MCF 10A (cell line): ENCODE measurements around the gene SNAP47. TPM values are rescaled to one million over a fixed set of nuclear protein-coding genes. Genes with fewer than 3 reads are reported as not detected.

ENCODE experiments used
- BruUV-seq: library from RNA; stranded (reverse); fragments of 400-500 nt; replicated peaks from 2 replicates; lab custom pipeline; 2021; lab: Mats Ljungman, UMichigan
- CTCF ChIA-PET: fragments of 300-600 bp; sonication (Branson Sonifier 250); formaldehyde crosslinking; extraction: SDS; loops from one replicate; lab custom pipeline; 2021; ENCODE audit warnings: antibody characterized with exemption, inconsistent platforms; lab: Yijun Ruan, JAX
- POLR2A ChIA-PET: fragments of 300-600, 350-650 bp; sonication (Branson Sonifier 250); formaldehyde crosslinking; extraction: SDS; loops from one replicate; lab custom pipeline; 2020; ENCODE audit warnings: antibody characterized with exemption, inconsistent platforms; lab: Yijun Ruan, JAX
- DNase-seq: peaks from one replicate; pipeline ENCODE4 v3.0.0-alpha.2; 2018; ENCODE audit not compliant: unreplicated experiment
- H3K27ac Mint-ChIP-seq: one replicate; pipeline ENCODE4 v1.8.0; 2022; ENCODE audit warnings: mild to moderate bottlenecking, low read depth, mixed read lengths; ENCODE audit not compliant: unreplicated experiment
- H3K27me3 Mint-ChIP-seq: one replicate; pipeline ENCODE4 v1.8.0; 2022; ENCODE audit warnings: mixed read lengths; ENCODE audit not compliant: insufficient read depth, unreplicated experiment
- H3K36me3 Mint-ChIP-seq: one replicate; pipeline ENCODE4 v1.8.0; 2022; ENCODE audit warnings: mild to moderate bottlenecking, moderate library complexity, mixed read lengths; ENCODE audit not compliant: insufficient read depth, unreplicated experiment
- H3K4me1 Mint-ChIP-seq: one replicate; pipeline ENCODE4 v1.8.0; 2022; ENCODE audit warnings: mixed read lengths; ENCODE audit not compliant: insufficient read depth, unreplicated experiment
- H3K4me3 Mint-ChIP-seq: one replicate; pipeline ENCODE4 v1.8.0; 2022; ENCODE audit warnings: mild to moderate bottlenecking, moderate library complexity, mixed read lengths; ENCODE audit not compliant: unreplicated experiment
- H3K9me3 Mint-ChIP-seq: one replicate; pipeline ENCODE4 v1.8.0; 2022; ENCODE audit warnings: mixed read lengths; ENCODE audit not compliant: unreplicated experiment
- intact Hi-C: fragments of 100-400 bp; cut with micrococcal nuclease; formaldehyde crosslinking; loops from 2 replicates; pipeline ENCODE4 v1.14.1; 2022
- total RNA-seq: library from RNA; stranded (reverse); gene quantifications from 2 replicates; pipeline ENCODE4 v1.2.3, GENCODE V29; 2022
- TF ChIP-seq, protein P1 (sequence below): fragments of 200-600 bp; IDR thresholded peaks from one replicate; pipeline ENCODE4 v1.8.0; 2022; ENCODE audit warnings: antibody characterized with exemption, mild to moderate bottlenecking; ENCODE audit not compliant: unreplicated experiment

SNAP47 gene
- total RNA-seq, 1 experiment from 2014 or later: 44.0 TPM

DNA sequence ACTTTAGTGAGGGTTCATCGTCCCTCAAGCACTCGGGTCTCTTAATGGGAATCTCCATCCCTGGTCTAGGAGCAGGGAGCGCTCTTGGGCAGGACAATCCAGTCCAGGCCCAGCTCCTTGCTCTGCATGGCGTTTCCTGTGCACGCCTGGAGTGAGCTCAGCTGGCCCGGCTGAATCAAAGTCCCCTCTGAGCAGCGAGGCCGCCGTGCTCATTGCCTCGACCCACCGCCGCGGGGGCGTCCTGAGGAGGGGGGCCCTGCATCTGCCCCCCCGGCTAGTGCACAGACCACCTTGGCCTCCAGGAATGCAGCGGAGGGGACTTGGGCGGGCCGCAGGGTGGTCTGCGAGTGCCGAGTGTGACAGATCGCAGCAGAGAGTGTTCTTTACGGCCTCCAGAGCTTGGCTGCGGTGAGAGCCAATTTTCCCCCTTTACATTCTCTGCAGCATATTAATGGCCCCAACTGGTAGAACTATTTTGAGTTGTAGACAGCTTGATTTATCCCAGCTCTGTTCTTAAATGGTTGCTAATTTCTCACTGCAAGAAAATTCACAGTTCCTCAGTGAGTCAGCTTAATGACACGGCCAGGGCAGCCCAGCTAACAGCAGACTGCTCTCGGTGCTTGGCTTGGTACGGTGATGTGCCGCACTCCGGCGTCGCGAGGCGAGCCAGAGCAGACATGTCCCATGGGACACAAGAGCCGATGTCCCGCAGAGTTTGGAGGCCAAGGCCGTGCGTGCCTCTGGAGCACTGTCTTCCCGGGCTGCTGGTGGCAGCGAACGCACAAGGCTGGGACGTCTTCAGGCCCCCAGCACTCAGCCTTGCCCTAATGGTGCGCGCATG lies 39.8 kb downstream of the SNAP47 start:
- H3K4me3 Mint-ChIP-seq: no peak overlapping the region
- peaks cover 35% of the 10 kb centered on the region for H3K36me3 Mint-ChIP-seq
- ChIA-PET POLR2A (interaction anchor here (0.6 to 1.9 kb wide), 3 partner anchors 10 to 983 kb away, joined by 3 to 7 read pairs (median 4); no protein-coding TSS in a partner anchor), CTCF (interaction anchor here (0.6 to 4.3 kb wide), 6 partner anchors 12 to 294 kb away, joined by 3 to 20 read pairs (median 3); no protein-coding TSS in a partner anchor)
- no peaks in the 10 kb centered on the region for H3K9me3 Mint-ChIP-seq
- no peaks in the 10 kb centered on the region for H3K27me3 Mint-ChIP-seq
- no peak overlapping the region for H3K27ac Mint-ChIP-seq
- no peaks in the 10 kb centered on the region for H3K4me1 Mint-ChIP-seq
- DNase-seq: no peak
- intact Hi-C loops: no loop called here
- TF ChIP-seq, protein P1, sequence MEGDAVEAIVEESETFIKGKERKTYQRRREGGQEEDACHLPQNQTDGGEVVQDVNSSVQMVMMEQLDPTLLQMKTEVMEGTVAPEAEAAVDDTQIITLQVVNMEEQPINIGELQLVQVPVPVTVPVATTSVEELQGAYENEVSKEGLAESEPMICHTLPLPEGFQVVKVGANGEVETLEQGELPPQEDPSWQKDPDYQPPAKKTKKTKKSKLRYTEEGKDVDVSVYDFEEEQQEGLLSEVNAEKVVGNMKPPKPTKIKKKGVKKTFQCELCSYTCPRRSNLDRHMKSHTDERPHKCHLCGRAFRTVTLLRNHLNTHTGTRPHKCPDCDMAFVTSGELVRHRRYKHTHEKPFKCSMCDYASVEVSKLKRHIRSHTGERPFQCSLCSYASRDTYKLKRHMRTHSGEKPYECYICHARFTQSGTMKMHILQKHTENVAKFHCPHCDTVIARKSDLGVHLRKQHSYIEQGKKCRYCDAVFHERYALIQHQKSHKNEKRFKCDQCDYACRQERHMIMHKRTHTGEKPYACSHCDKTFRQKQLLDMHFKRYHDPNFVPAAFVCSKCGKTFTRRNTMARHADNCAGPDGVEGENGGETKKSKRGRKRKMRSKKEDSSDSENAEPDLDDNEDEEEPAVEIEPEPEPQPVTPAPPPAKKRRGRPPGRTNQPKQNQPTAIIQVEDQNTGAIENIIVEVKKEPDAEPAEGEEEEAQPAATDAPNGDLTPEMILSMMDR: no peak
- no TSS peak for BruUV-seq

DNA sequence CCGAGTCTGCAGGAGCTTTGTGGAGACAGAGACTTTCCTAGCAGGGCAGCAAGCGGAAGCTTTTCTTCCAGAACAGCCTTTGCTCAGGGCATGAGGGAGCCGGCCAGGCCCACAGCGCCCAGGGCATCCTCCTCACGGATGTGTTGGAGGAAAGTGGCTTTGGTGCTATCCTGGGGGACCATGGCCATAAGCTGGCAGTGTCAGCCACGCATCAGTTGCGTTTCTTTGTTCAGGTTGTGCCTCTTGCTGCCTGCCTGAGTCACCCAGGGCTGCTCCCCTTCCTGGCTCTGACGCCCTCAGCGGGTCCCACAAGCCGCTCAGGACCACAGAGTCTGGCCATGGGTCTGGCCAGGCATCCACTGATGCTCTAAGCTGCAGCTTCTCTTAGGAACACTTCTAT lies 40.6 kb downstream of the SNAP47 start:
- Mint-ChIP-seq H3K9me3 (no peaks in the 10 kb centered on the region), H3K27ac (no peak overlapping the region), H3K27me3 (no peaks in the 10 kb centered on the region), H3K36me3 (peaks cover 29% of the 10 kb centered on the region), H3K4me1 (no peaks in the 10 kb centered on the region), H3K4me3 (no peak overlapping the region)
- BruUV-seq: no TSS peak
- POLR2A ChIA-PET: interaction anchor here (0.7 to 1.9 kb wide), 3 partner anchors 11 to 12 kb away, joined by 3 to 7 read pairs (median 5); no protein-coding TSS in a partner anchor
- TF ChIP-seq, protein P1: no peak
- CTCF ChIA-PET: interaction anchor here (0.7 to 1.1 kb wide), 5 partner anchors 12 to 294 kb away, joined by 3 to 6 read pairs (median 3); no protein-coding TSS in a partner anchor
- intact Hi-C loops: no loop called here
- no peak for DNase-seq

DNA sequence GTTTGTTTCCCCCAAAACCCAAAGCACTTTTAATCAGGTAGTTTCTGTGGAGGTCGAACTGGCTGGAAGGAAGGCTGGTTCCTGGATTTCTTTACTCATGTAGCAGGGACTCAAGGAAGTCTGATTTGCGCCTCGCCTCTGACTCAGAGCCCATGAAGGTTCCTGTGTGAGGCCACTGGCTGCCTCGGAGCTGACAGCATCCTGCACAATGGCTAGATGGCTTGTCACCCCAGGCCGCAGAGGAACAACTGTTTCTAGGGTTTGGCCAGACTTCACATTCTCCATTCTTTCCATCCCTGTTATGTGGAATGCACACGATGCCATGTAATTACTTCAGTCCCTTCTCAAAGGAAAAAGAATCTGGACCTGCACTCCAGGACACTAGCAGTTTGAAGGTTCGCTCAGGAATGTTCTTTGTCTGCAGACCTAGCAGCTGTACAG lies 41.1 kb downstream of the SNAP47 start:
- Mint-ChIP-seq H3K27me3 (no peaks in the 10 kb centered on the region), H3K9me3 (no peaks in the 10 kb centered on the region), H3K4me3 (no peak overlapping the region), H3K36me3 (peaks cover 29% of the 10 kb centered on the region), H3K4me1 (no peaks in the 10 kb centered on the region), H3K27ac (no peak overlapping the region)
- TF ChIP-seq, protein P1: no peak
- ChIA-PET POLR2A (interaction anchor here (1.4 kb wide), 1 partner anchor 13 kb away, joined by 5 read pairs; no protein-coding TSS in a partner anchor), CTCF (interaction anchor here (0.6 to 1.0 kb wide), 3 partner anchors 12 to 1746 kb away, joined by 3 to 4 read pairs (median 3); no protein-coding TSS in a partner anchor)
- no TSS peak for BruUV-seq
- intact Hi-C loops: no loop called here
- no peak for DNase-seq

DNA sequence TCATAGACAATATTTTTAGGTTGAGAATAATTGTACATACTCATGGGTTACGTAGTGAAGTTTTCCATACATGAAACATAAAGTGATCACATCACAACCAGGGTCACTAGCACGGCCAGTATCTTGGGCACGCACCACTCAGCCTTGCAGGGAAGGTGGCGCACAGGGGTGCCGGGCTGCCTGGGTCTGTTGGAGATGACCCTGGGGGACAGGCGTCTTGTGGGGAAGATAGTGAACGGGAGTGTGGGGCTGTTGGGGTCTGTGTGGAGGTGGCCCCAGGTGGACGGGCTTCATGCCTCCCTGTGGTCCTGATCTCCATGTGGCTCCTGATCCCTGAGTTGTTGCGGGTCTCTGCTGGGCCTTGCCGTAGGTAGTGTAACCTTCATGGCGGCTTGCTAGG lies 41.9 kb downstream of the SNAP47 start:
- TF ChIP-seq, protein P1: no peak
- Mint-ChIP-seq H3K9me3 (no peaks in the 10 kb centered on the region), H3K36me3 (peaks cover 28% of the 10 kb centered on the region), H3K27ac (no peak overlapping the region), H3K27me3 (no peaks in the 10 kb centered on the region), H3K4me3 (no peak overlapping the region), H3K4me1 (no peaks in the 10 kb centered on the region)
- DNase-seq: no peak
- ChIA-PET POLR2A (interaction anchor here (0.6 to 1.4 kb wide), 6 partner anchors 9 to 279 kb away, joined by 3 to 5 read pairs (median 3); no protein-coding TSS in a partner anchor), CTCF (interaction anchor here (0.6 to 1.0 kb wide), 2 partner anchors 296 to 315 kb away, joined by 3 read pairs; no protein-coding TSS in a partner anchor)
- intact Hi-C loops: no loop called here
- no TSS peak for BruUV-seq
